C4-2B (cell line): ENCODE data around the gene CFAP45.

ENCODE experiments used
- H3K27ac ChIP-seq: fragments of 450-650 bp; 2 replicates; pipeline ENCODE4 v1.5.1; 2017
- CTCF ChIP-seq: fragments of 450-650 bp; conservative IDR thresholded peaks from 2 replicates; pipeline ENCODE4 v1.5.1; 2017; ENCODE audit warnings: mild to moderate bottlenecking
- ZFX ChIP-seq: fragments of 450-650 bp; IDR thresholded peaks from 2 replicates; pipeline ENCODE4 v1.6.1; 2017

The CFAP45 gene

GRCh38 chr1:159872891-159873290 lies 27.1 kb downstream of the CFAP45 start:
- TF ChIP-seq ZFX (no peak), CTCF (no peak)
- H3K27ac ChIP-seq: no peak overlapping the region

DNA sequence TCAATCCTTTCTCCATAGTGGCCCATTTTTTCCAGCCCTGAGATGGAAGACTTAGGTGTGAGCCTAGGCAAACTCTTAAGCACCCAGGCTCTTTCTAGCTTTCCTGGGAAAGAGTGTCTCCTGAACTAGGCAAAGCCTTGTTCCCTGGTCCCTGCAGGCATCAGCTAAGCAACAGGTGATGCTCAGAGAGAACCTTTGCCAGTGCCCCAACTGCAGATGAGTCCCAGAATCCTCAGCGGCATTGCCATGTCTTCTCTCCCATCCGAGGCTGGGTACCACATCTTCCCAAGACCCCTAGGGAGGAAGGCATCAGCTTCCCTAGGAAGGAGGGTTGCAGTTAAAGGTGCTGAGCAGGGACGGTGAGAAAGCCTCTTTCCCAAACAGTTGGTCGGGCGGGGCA lies 29.3 kb downstream of the CFAP45 start:
- no peak for TF ChIP-seq ZFX
- TF ChIP-seq CTCF: no peak

GRCh38 chr1:159869607-159870006 lies 30.4 kb downstream of the CFAP45 start:
- TF ChIP-seq ZFX (no peak), CTCF (no peak)
- no peak overlapping the region for H3K27ac ChIP-seq

More for the DNA sequence above, 29.3 kb downstream of the CFAP45 start:
- H3K27ac ChIP-seq: no peak overlapping the region

- H3K27ac ChIP-seq: no peak overlapping the region
Observed at GRCh38 chr1:159869173-159869572, 30.8 kb downstream of the CFAP45 start.

DNA sequence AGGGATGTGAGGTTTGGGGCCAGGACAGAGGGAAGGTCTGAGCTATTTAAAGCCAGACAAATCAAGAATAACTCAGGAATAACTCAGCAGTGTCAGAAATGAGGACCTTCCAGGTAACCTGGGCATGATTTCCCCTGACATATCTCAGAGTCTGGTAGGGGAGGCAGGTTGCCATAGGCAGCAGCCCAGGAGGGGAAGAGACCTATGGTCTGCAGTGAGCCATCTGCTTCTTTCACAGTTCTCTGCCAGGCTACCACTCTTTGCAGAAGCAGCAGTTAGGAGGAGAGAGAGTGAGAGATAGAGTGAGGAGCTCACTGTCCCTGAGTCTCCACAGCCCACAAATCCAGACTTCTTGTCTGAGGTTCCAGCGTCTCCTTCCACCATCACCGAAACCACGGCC lies 31.2 kb downstream of the CFAP45 start:
- H3K27ac ChIP-seq: no peak overlapping the region
- TF ChIP-seq CTCF (no peak), ZFX (no peak)

More at GRCh38 chr1:159869173-159869572, 30.8 kb downstream of the CFAP45 start:
- TF ChIP-seq CTCF: no peak
- TF ChIP-seq ZFX: no peak

DNA sequence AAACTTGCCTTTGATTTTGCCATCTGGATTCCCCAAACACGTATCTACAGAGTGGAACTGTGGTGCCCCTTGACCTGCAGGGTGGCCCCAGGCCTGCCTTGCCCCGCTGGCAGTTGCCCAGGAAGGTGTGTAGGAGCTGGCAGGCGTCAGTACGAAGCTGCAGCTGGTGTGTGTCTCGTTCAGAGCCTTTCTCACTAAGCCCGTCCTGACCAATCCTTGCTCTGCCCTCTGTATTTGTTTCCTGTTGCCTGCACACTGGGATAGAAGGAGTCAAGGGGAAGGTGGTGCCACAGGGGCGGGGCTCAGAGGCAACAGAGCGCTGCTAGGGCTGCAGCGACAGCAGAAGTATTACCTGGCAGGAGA lies 32.3 kb downstream of the CFAP45 start:
- peak overlapping the region; percentile 7 for H3K27ac ChIP-seq

More for the DNA sequence above, 32.3 kb downstream of the CFAP45 start:
- TF ChIP-seq ZFX (no peak), CTCF (no peak)
